ENCODE measurements around the gene FGD6. TPM values are rescaled to one million over a fixed set of nuclear protein-coding genes. Genes with fewer than 3 reads are reported as not detected.
"Not testable (repeated sequence)": the region's sequence is repeated elsewhere in the genome, so short reads cannot be mapped to it uniquely, and the experiment has no call there.

Gene FGD6
- total and polyA plus RNA-seq, 2 donors (not counting 1 experiment from before 2014, with no cell fraction given) = 1.2 to 8.4 TPM

- Histone ChIP-seq H2AFZ (ENCODE audit: insufficient read depth, low read depth, low read length, poor library complexity, severe bottlenecking) (no peak overlapping the region), H3K27me3 (replicated peaks in 1 of 4; ENCODE audit: control extremely low read depth in 1 of 4, control insufficient read depth in 3 of 4, insufficient read depth in 4 of 4, low read length in 3 of 4) (no peaks in the 10 kb centered on the region), H3K4me3 (ENCODE audit: control extremely low read depth in 1 of 5, extremely low read depth in 1 of 5, insufficient read depth in 1 of 5, low read depth in 2 of 5, low read length in 4 of 5) (no peak overlapping the region), H3K4me1 (ENCODE audit: control insufficient read depth in 2 of 2, insufficient read depth in 2 of 2, low read length in 2 of 2) (peaks cover 0 to 2% of the 10 kb centered on the region in 2 donors), H3K9me3 (ENCODE audit: control extremely low read depth in 1 of 3, control insufficient read depth in 2 of 3, insufficient read depth in 1 of 3, low read length in 2 of 3) (no peaks in the 10 kb centered on the region), H3K27ac (ENCODE audit: low read length in 2 of 2) (no peak overlapping the region), H3K79me2 (ENCODE audit: control insufficient read depth, insufficient read depth, low read length) (no peaks in the 10 kb centered on the region), H3K36me3 (replicated peaks in 1 of 2; ENCODE audit: control extremely low read depth in 1 of 2, control insufficient read depth in 1 of 2, extremely low read depth in 1 of 2, insufficient read depth in 2 of 2, low read length in 1 of 2) (no peaks in the 10 kb centered on the region), H4K20me1 (ENCODE audit: control insufficient read depth, insufficient read depth, low read length, poor library complexity, severe bottlenecking) (no peaks in the 10 kb centered on the region), H3K9ac (ENCODE audit: low read length) (no peak overlapping the region), H3K4me2 (replicated peaks; ENCODE audit: low read depth, low read length, poor library complexity, severe bottlenecking) (no peak overlapping the region)
- ChIA-PET CTCF (interaction anchor here (0.6 kb wide), 1 partner anchor 955 kb away, joined by 6 read pairs; no protein-coding TSS in a partner anchor), POLR2A (interaction anchor here (0.7 kb wide), 1 partner anchor 1413 kb away, joined by 6 read pairs; no protein-coding TSS in a partner anchor)
- Mint-ChIP-seq H3K4me1 (peaks cover 15% of the 10 kb centered on the region), H3K9me3 (ENCODE audit: insufficient read depth) (no peaks in the 10 kb centered on the region), H3K4me3 (no peak overlapping the region), H3K27me3 (no peaks in the 10 kb centered on the region), H3K27ac (no peak overlapping the region)
- intact Hi-C loops (cut with micrococcal nuclease) = no loop called here
- ATAC-seq (ENCODE audit: low read depth) (peak; percentile 58), DNase-seq (no peak)
- 83% methylated on average over 2 of the region's 8 CpGs for WGBS (ENCODE audit: insufficient coverage)
- TF ChIP-seq, protein P1, sequence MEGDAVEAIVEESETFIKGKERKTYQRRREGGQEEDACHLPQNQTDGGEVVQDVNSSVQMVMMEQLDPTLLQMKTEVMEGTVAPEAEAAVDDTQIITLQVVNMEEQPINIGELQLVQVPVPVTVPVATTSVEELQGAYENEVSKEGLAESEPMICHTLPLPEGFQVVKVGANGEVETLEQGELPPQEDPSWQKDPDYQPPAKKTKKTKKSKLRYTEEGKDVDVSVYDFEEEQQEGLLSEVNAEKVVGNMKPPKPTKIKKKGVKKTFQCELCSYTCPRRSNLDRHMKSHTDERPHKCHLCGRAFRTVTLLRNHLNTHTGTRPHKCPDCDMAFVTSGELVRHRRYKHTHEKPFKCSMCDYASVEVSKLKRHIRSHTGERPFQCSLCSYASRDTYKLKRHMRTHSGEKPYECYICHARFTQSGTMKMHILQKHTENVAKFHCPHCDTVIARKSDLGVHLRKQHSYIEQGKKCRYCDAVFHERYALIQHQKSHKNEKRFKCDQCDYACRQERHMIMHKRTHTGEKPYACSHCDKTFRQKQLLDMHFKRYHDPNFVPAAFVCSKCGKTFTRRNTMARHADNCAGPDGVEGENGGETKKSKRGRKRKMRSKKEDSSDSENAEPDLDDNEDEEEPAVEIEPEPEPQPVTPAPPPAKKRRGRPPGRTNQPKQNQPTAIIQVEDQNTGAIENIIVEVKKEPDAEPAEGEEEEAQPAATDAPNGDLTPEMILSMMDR (IDR thresholded peaks at IDR 0.05) = no peak
- TF ChIP-seq EZH2 (IDR thresholded peaks at IDR 0.05; ENCODE audit: borderline replicate concordance, insufficient read depth, low read depth, low read length, poor library complexity, severe bottlenecking) = no peak
These were observed 114.2 kb downstream of the FGD6 start for GRCh38 chr12:95102916-95103671.

GRCh38 chr12:95101957-95102356 lies 115.3 kb downstream of the FGD6 start:
- WGBS (ENCODE audit: insufficient coverage) = 100% methylated on average over 3 of the region's 5 CpGs
- POLR2A ChIA-PET; H3K4me3 ChIP-seq (ENCODE audit: control extremely low read depth in 1 of 5, extremely low read depth in 1 of 5, insufficient read depth in 1 of 5, low read depth in 2 of 5, low read length in 4 of 5); H3K27me3 Mint-ChIP-seq; H3K27ac Mint-ChIP-seq; H3K4me3 Mint-ChIP-seq; H3K27me3 ChIP-seq (replicated peaks in 1 of 4; ENCODE audit: control extremely low read depth in 1 of 4, control insufficient read depth in 3 of 4, insufficient read depth in 4 of 4, low read length in 3 of 4); H3K4me1 ChIP-seq (ENCODE audit: control insufficient read depth in 2 of 2, insufficient read depth in 2 of 2, low read length in 2 of 2); H3K27ac ChIP-seq (ENCODE audit: low read length in 2 of 2); H2AFZ ChIP-seq (ENCODE audit: insufficient read depth, low read depth, low read length, poor library complexity, severe bottlenecking); H3K9me3 Mint-ChIP-seq (ENCODE audit: insufficient read depth); H3K4me2 ChIP-seq (replicated peaks; ENCODE audit: low read depth, low read length, poor library complexity, severe bottlenecking); ATAC-seq (ENCODE audit: low read depth); intact Hi-C loops (cut with micrococcal nuclease); H3K9me3 ChIP-seq (ENCODE audit: control extremely low read depth in 1 of 3, control insufficient read depth in 2 of 3, insufficient read depth in 1 of 3, low read length in 2 of 3); CTCF ChIA-PET; H3K79me2 ChIP-seq (ENCODE audit: control insufficient read depth, insufficient read depth, low read length); H3K9ac ChIP-seq (ENCODE audit: low read length); DNase-seq; H3K36me3 ChIP-seq (replicated peaks in 1 of 2; ENCODE audit: control extremely low read depth in 1 of 2, control insufficient read depth in 1 of 2, extremely low read depth in 1 of 2, insufficient read depth in 2 of 2, low read length in 1 of 2); H4K20me1 ChIP-seq (ENCODE audit: control insufficient read depth, insufficient read depth, low read length, poor library complexity, severe bottlenecking): not testable (repeated sequence)
- peaks cover 15% of the 10 kb centered on the region for H3K4me1 Mint-ChIP-seq
